Stimulated activated CD8-positive, alpha-beta memory T cell treated with anti-CD3 and anti-CD28 coated beads, Interleukin-15, amount 100 ng/mL, for 24 hours (primary cell): Measurements from ENCODE around the gene RMRP.

Experiments used
- DNase-seq: peaks from one replicate; pipeline ENCODE4 v3.0.0-alpha.2; 2020; ENCODE audit warnings: low read depth

Gene RMRP

GRCh38 chr9:35657546-35658136, at the start of gene RMRP:
Gene RMRP, minus strand, starts transcription at chr9:35658019.
- DNase-seq: peak; percentile 77

DNA sequence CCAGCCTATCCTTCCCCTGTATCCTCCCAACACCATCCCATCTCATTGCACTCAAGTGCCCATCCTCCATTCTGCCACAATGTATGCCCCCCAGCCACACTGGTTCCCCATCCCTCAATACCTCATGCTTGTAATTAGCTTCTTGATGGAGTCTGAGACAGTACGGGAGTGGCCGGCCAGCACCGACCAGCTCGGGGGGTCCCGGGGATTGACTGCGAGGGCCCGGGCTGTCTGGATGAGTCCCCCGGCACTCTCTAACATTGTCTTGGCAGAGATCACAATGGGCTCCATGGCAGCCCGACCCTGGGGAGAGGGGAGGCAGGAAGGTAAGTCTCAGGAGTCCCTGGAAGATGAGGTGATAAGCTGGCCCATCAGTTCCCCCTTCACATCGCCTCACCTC, 49.1 kb upstream of the RMRP start:
- no peak for DNase-seq

- DNase-seq: no peak
Measured at GRCh38 chr9:35705836-35706430, 48.1 kb upstream of the RMRP start.

DNA sequence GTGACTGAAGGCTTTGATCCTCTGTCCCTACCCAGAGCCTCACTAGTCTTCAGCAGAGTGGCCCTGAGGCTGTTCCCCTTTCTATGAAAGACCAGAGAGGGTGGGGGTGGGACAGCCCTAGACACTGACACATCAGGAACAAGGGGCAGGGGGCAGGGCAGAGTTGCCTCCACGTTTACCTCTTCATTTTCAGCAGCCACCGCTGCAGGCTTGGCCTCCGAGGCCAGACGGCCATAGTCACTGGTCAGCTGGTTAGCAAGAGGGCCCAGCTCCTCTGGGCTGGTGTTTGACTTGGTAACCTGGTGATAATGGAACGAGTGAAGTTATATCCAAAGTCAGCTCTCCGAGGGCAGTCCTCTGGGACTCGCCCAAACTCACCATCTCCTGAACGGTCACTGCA, 47.6 kb upstream of the RMRP start:
- no peak for DNase-seq

GRCh38 chr9:35703906-35704672, 46.3 kb upstream of the RMRP start:
- no peak for DNase-seq

DNA sequence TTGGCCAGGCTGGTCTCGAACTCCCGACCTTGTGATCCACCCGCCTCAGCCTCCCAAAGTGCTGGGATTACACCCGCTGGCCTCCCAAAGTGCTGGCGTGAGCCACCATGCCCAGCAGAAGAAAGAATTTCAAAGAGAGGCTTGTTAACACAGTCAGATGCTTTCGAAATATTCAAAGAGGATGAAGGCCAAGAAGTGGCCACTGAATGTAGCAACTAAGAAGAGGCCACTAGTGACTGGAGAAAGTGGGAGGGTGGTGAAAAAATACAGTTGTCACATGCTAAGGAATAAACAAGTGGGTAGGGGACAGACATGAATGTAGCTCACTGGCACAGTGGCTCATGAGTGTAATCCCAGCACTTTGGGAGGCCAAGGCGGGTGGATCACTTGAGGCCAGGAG, 44.9 kb upstream of the RMRP start:
- DNase-seq: no peak

DNA sequence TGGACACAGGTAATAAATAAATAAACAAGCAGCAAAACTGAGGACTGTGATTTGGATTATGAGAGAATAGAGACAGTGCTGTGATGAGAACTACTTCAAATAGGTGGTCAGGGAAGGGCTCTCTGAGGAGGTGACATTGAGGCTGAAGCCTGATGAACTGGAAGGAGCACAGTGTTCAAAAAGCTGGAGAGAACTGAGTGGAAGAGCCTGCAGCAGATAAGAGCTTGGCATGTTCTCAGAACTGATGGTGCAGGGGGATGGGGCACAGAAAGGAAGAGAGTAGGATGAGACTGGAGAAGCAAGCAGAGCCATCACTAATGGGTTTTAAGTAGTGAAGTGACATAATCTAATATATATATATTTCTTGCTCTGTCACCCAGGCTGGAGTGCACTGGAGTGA, 43.1 kb upstream of the RMRP start:
- DNase-seq: no peak

- no peak for DNase-seq
Measured at GRCh38 chr9:35700031-35700430, 42.2 kb upstream of the RMRP start.

GRCh38 chr9:35698231-35698630, 40.4 kb upstream of the RMRP start:
- no peak for DNase-seq

DNA sequence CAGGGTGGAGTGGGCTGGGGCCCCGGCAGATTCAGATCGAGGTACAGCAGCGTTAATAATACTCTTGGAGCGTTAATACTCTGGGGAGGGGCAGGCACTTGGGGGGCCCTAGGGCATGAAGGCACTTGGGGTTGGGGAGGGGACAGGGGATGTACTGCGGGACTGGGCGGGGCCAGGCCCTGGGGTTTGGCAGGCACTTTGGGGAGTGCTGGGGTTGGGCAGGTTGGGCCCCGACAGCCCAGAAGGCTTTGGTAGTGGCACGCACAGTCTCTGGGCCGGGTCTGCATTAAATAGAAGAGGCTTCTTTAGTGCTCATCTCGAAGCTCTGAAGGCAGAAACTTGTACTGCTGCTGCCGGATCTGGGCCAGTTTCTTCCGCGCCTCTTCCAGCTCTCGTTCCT, 39.7 kb upstream of the RMRP start:
- no peak for DNase-seq

- no peak for DNase-seq
Measured at GRCh38 chr9:35696520-35697215, 38.8 kb upstream of the RMRP start.

DNA sequence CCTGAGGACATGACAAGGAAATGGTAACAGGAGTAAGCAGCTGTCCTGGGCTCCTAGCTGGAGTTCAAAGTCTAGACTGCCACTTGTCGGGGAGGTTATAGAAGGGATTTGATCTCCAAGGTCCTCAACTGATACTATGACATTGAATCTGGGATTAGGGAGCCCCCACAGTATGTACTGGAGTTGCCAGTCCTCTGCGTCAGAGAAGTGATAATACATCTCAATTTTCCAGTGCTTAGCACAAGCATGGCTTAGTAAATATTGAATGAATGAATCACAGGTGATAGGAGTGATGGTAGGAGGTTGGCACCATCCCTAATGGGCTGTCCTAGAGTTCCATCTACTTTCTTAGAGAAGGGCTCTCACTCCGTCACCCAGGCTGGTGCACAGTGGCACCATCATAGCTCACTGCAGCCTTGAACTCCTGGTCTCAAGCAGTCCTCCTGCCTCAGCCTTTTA, 38.2 kb upstream of the RMRP start:
- DNase-seq: no peak

GRCh38 chr9:35691757-35692301, 34.0 kb upstream of the RMRP start:
- no peak for DNase-seq

DNA sequence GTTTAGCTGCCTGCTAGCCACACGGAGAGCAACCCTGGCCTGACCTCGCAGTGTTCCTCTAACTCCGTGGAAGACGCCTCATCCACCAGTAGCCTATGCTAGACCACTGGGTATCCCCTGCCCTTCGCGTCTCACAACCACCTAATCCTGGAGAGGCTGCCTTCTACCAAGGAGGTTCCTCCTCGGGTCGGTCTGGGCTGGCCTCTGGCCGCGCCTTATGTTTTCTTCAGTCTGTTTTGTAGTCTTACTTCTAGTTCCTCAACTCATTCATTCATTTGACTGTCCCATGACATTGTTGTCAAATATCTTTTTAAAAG, 33.5 kb upstream of the RMRP start:
- DNase-seq: no peak

GRCh38 chr9:35690614-35691333, 33.0 kb upstream of the RMRP start:
- no peak for DNase-seq

DNA sequence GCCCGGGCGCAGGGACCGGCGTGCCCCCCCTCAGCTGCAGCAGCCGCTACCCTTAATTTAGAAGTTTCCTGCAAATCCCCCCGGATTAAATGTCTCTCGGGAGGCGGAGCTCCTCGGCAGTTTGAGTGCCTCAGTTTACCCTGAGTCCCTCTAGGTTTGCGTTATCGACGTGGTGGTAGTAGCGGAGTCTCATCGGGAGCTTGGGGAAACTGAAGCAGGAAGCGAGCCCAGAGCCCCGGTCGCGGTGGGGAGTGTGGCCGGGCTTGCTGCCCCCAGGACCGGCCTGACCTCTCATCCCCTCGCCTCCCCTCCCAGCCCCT, 32.4 kb upstream of the RMRP start:
- DNase-seq: no peak

- DNase-seq: no peak
Measured at GRCh38 chr9:35689542-35690293, 31.9 kb upstream of the RMRP start, which contains the start of gene TPM2. Gene TPM2, minus strand, starts transcription at chr9:35689925. Its CDS starts 108 bp downstream, at chr9:35689817.

GRCh38 chr9:35688558-35689541, 31.0 kb upstream of the RMRP start:
- DNase-seq: no peak

DNA sequence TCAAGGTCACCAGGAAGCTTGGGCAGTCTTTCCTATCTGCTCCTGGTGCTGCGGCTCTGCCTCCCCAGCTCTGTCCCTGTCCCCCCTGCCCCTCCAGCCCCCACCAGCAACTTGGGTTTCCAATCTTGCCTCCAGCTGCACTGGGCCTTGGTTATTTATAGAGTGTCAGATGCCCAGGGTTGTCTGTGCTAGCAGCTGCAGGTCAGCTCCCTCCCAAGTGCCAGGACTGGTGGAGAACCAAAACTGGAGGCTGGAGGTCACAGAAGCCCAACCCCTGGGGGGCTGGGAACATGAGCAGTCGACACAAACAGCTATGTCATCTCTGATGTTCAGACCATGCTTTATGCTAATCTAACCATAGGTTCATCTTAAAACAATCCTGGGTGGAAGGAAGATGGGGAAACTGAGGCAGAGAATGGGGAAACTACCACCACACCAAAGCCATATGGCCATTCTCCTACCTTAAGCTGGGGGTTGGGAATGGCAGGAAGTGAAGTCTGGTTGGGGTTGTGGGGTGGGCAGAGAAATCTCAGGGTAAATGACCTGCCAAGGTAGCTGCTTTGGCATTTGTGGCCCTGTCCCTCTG, 30.2 kb upstream of the RMRP start:
- DNase-seq: no peak

GRCh38 chr9:35687306-35687705, 29.5 kb upstream of the RMRP start:
- DNase-seq: no peak
